Colon (tissue), 2 donors: ENCODE measurements around the gene PSME3.
"Not testable (repeated sequence)": the region's sequence is repeated elsewhere in the genome, so short reads cannot be mapped to it uniquely, and the experiment has no call there.

Experiments
- FAIRE-seq: peaks from 2 replicates; lab custom pipeline; 2012; peaks lifted over from hg19 to GRCh38; lab: Jason Lieb, UNC
- donor health status: control.
- donor health status: control.

The PSME3 gene

DNA sequence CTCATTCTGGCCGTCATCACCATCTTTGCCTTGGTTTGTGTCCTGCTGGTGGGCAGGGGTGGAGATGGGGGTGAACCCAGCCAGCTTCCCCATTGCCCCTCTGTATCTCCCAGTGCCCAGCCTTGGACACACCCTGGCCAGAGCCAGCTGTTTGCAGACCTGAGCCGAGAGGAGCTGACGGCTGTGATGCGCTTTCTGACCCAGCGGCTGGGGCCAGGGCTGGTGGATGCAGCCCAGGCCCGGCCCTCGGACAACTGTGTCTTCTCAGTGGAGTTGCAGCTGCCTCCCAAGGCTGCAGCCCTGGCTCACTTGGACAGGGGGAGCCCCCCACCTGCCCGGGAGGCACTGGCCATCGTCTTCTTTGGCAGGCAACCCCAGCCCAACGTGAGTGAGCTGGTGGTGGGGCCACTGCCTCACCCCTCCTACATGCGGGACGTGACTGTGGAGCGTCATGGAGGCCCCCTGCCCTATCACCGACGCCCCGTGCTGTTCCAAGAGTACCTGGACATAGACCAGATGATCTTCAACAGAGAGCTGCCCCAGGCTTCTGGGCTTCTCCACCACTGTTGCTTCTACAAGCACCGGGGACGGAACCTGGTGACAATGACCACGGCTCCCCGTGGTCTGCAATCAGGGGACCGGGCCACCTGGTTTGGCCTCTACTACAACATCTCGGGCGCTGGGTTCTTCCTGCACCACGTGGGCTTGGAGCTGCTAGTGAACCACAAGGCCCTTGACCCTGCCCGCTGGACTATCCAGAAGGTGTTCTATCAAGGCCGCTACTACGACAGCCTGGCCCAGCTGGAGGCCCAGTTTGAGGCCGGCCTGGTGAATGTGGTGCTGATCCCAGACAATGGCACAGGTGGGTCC, 18.4 kb downstream of the PSME3 start:
- FAIRE-seq: not testable (repeated sequence)

DNA sequence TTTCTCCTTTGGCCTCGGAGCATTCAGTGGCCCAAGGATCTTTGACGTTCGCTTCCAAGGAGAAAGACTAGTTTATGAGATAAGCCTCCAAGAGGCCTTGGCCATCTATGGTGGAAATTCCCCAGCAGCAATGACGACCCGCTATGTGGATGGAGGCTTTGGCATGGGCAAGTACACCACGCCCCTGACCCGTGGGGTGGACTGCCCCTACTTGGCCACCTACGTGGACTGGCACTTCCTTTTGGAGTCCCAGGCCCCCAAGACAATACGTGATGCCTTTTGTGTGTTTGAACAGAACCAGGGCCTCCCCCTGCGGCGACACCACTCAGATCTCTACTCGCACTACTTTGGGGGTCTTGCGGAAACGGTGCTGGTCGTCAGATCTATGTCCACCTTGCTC, 19.2 kb downstream of the PSME3 start:
- FAIRE-seq: no peak

DNA sequence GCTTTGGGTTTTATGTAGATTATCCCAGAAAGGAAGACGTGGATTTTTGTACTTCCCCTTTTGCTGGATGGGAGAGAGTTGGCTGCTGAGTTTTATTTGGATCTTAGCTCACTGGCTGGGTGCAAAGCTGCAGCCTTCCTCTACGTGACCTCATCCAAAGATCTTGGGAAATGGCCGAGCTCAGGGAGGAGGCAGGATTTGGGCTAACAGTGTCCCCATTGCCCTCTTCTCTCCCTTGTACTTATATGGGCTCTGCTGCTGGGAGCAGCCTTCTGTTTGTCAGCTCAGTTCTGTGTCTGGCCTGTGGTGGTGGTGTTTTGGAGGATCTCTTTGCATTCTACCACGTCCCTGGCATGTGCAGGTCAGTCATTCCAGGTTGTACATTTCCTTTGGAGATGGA, 19.8 kb downstream of the PSME3 start:
- FAIRE-seq: no peak

DNA sequence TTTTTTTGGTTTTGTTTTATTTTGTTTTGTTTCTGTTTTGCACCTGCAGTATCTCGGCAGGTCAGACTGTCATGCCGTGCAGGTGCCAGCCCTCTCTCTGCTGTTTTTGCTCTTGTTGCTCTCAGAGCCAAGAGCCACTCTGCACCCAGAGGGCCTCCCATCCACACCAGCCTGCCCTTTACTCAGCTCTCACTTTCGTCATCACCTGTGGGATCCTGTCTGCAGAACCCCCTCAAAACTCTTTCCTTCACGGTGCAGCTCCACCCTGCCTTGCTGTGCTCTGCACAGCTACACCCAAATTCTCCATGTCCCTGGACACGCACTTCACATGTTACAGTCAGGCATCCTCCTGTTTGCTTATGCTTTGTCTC, 20.4 kb downstream of the PSME3 start:
- FAIRE-seq: no peak

DNA sequence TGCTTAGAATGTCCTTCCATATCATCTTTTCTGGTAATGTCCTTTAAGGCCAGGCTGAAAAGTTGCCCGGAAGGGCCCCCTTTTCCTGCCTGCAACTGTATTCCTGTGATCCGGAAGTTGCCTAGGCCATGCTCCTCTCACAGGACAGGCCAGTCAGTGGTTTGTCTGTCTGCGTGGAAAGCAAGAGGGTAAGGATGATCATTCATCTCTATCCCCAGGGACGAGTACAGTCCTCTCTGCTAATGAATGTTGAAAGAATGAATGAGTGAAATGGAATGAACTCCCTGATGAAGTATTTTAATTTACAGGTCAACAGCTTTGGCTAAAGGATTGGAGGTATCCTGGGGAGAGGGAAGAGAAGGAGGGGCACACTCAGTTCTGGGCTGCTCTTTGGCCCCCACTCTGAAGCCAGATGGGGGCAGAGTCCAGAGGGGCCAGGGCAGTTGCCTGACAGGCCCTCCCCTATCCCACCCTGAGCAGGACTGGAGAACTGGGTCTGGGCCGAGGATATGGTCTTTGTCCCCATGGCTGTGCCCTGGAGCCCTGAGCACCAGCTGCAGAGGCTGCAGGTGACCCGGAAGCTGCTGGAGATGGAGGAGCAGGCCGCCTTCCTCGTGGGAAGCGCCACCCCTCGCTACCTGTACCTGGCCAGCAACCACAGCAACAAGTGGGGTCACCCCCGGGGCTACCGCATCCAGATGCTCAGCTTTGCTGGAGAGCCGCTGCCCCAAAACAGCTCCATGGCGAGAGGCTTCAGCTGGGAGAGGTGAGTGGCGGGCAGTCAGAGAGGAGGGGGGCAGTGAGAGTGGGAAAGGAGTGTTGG, 21.0 kb downstream of the PSME3 start:
- no peak for FAIRE-seq

DNA sequence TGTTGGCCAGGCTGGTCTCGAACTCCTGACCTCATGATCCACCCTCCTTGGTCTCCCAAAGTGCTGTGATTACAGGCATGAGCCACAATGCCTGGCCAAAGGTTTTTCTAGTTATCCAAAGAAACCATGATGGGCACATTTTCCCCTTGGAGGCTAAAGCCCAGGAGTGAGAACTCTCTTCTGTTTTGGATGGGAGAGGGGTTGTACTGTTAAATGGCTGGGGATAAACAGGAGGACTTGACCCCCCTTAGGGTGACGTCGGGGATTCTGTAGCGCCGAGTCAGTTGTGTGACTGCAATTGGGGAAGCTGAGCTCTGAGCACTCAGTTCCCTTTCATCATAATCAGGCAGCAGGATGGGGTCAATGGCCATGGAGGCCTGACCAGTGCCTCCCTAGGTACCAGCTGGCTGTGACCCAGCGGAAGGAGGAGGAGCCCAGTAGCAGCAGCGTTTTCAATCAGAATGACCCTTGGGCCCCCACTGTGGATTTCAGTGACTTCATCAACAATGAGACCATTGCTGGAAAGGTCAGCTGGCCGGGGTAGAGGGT, 21.9 kb downstream of the PSME3 start:
- no peak for FAIRE-seq

DNA sequence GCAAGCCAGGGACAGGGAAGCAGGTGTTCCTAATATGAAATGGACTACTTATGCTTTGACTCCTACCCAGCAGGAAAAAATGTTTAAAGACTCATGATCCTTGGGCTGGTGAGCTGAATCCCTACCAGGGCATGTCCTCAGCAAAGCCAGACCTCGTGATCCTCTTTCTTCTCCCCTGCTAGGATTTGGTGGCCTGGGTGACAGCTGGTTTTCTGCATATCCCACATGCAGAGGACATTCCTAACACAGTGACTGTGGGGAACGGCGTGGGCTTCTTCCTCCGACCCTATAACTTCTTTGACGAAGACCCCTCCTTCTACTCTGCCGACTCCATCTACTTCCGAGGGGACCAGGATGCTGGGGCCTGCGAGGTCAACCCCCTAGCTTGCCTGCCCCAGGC, 22.9 kb downstream of the PSME3 start:
- not testable (repeated sequence) for FAIRE-seq

DNA sequence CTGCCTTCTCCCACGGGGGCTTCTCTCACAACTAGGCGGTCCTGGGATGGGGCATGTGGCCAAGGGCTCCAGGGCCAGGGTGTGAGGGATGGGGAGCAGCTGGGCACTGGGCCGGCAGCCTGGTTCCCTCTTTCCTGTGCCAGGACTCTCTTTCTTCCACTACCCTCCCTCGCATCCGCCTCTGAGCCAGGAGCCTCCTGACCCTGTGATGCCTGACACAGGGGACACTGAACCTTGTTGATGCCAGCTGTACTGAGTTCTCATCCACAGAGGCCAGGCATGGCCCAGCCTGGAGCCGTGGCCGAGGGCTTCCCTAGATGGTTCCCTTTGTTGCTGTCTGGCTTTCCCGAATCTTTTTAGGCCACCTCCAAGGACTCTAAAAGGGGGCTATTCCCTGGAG, 23.3 kb downstream of the PSME3 start:
- not testable (repeated sequence) for FAIRE-seq

DNA sequence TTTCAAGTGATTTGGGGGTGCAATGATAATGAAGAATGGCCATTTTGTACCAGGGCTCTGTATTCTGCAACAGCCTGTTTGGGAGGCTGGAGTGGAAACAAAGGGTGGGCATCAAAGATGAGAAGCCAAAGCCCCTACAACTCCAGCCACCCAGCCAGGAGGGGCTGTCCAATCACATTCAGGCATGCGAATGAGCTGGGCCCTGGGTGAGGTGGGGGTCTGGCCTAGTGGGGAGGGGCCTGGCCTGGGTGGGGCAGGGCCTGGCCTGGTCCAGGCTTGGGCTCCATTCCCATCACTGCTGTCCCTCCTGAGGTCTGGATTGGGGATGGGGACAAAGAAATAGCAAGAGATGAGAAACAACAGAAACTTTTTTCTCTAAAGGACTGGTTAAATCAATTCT, 24.2 kb downstream of the PSME3 start:
- no peak for FAIRE-seq

DNA sequence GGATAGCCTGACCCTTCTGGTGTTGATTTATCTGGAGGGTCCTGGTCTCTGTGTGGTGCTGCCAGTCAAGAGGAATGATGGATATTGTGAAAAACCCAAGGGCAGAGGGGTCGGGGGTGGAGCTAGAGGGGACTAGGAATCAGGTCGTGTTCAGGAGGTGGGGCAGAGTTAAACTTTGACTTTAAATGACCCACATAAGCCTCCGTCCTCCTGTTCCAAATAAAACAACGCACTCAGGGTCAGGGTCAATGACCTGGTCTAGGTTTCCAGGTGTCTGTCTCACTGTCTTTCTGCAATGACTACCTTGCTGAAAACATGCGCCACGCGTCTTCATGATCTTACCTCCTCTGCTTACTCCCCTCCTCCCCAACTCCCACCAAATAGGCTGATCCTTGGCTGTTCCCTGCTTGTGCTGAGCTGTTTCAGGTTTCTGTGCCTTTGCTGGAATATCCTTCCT, 32.5 kb downstream of the PSME3 start:
- no peak for FAIRE-seq

DNA sequence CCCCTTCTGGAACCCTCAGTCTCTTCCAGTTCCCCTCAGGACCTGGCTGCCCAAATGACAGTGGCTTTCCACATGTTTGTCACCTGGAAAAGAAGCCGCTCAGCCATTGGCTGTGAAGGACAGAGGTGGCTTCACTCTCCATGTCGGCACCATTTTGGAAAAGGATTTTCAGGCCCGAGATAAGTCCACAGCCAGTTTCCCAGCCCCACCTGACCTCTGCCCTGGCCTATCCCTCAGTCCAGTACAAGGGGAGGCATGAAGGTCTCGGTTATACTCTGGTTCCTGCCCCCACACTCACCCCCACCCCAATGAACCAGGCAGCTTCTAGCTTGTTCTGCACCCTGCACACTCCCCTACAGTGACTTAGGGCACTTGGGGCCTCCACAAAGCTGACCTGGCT, 33.0 kb downstream of the PSME3 start:
- FAIRE-seq: no peak

DNA sequence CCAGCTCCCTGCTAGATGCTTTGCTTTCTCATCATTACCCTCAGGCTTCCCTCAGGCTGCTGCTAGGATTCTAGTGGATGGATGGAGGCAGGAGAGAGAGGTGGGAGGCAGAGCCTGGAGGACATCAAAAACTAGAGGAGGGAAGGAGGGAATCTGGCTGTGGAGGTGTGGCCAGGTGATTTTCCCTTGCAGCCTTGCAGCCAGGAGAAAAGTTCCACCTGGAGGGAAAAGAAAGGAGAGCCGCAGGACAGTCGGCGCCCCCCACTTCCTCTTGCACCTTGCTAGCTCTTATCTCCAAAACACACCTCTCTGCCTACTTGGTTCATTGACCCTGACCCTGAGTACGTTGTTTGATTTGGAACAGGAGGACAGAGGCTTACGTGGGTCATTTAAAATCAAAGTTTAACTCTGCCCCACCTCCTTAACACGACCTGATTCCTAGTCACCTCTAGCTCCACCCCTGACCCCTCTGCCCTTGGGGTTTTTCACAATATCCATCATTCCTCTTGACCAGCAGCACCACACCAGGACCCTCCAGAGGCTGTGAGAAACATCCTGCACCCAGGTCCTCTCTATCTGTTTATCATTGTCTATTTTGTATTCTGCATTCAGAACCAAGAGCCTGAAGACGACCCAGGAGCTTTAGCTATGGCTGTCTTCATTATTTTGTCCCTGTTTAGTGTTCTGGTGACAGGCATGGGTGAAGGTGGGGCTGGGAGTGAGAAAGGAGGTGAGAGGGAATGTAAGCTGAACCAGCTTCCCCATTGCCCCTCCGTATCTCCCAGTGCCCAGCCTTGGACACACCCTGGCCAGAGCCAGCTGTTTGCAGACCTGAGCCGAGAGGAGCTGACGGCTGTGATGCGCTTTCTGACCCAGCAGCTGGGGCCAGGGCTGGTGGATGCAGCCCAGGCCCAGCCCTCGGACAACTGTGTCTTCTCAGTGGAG, 33.7 kb downstream of the PSME3 start:
- no peak for FAIRE-seq

DNA sequence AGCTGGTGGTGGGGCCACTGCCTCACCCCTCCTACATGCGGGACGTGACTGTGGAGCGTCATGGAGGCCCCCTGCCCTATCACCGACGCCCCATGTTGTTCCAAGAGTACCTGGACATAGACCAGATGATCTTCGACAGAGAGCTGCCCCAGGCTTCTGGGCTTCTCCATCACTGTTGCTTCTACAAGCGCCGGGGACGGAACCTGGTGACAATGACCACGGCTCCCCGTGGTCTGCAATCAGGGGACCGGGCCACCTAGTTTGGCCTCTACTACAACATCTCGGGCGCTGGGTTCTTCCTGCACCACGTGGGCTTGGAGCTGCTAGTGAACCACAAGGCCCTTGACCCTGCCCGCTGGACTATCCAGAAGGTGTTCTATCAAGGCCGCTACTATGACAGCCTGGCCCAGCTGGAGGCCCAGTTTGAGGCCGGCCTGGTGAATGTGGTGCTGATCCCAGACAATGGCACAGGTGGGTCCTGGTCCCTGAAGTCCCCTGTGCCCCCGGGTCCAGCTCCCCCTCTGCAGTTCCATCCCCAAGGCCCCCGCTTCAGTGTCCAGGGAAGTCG, 34.6 kb downstream of the PSME3 start:
- FAIRE-seq: not testable (repeated sequence)

DNA sequence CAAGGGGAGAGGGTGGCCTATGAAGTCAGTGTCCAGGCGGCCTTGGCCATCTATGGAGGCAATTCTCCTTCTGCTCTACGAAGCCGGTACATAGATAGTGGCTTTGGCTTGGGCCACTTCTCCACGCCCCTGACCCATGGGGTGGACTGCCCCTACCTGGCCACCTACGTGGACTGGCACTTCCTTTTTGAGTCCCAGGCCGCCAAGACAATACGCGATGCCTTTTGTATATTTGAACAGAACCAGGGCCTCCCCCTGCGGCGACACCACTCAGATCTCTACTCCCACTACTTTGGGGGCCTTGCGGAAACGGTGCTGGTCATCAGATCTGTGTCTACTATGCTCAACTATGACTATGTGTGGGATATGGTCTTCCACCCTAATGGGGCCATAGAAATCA, 35.1 kb downstream of the PSME3 start:
- FAIRE-seq: no peak

DNA sequence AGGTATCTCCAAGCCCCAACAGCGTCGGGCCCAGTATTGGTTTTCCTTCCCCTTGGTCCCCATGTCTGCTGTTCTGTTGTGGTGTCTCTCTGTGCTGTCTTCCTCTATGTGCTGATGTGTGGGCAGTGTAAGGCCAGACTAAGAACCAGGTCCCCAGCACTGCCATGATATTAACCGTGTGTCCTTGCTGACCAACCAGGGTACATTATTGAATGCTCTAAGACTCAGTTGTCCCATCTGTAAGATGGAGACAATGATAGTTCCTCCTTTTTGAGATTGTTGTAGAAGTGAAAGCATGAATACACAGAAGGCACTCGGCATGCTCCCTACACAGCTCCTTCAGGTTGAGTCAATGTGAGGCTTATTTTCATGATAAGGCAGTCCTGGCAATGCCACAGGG, 38.5 kb downstream of the PSME3 start:
- FAIRE-seq: no peak

DNA sequence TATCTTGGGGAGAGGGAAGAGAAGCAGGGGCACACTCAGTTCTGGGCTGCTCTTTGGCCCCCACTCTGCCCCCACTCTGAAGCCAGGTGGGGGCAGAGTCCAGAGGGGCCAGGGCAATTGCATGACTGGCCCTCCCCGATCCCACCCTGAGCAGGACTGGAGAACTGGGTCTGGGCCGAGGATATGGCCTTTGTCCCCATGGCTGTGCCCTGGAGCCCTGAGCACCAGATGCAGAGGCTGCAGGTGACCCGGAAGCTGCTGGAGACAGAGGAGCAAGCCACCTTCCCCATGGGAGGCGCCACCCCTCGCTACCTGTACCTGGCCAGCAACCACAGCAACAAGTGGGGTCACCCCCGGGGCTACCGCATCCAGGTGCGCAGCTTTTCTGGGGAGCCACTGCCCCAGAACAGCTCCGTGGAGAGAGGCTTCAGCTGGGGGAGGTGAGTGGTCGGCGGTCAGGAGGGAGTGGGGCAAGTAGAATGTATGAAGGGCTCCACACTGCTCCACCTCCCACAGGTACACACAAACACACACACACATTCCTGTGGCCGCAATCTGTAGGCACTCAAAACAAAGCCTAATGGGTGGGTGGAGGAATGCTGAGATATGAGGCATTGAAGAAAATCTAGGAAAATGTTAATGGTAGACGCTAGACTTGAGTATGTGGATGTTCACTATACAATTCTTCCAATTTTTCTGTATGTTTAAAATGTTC, 39.2 kb downstream of the PSME3 start:
- FAIRE-seq: no peak

DNA sequence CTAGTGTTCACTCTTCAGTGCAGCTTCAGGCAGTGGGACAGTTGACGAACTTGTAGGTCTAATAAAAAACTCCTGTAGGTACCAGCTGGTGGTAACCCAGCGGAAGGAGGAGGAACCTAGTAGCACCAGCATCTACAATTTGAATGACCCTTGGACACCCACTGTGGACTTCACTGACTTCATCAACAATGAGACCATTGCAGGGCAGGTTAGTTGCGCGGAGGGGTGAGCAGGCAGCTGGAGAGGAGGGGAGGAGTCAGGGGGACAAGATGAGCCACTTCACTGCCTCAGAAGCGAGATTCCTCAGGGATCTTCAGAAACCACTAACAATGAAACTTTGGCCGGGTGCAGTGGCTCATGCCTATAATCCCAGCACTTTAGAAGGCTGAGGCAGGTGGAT, 40.1 kb downstream of the PSME3 start:
- no peak for FAIRE-seq

DNA sequence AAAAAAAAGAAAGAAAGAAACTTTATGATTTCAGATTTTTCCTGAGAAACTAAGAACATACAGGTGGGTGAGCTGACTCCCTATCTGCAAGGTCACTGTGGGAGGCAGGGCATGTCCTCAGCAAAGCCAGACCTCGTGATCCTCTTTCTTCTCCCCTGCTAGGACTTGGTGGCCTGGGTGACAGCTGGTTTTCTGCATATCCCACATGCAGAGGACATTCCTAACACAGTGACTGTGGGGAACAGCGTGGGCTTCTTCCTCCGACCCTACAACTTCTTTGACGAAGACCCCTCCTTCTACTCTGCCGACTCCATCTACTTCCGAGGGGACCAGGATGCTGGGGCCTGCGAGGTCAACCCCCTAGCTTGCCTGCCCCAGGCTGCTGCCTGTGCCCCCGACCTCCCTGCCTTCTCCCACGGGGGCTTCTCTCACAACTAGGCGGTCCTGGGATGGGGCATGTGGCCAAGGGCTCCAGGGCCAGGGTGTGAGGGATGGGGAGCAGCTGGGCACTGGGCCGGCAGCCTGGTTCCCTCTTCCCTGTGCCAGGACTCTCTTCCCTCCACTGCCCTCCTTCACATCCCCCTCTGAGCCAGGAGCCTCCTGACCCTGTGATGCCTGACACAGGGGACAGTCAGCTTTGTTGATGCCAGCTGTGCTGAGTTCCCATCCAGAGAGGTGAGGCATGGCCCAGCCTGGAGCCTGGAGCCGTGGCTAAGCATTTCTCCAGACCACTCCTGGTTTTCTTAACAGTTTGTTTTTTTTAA, 40.9 kb downstream of the PSME3 start:
- FAIRE-seq: not testable (repeated sequence)

DNA sequence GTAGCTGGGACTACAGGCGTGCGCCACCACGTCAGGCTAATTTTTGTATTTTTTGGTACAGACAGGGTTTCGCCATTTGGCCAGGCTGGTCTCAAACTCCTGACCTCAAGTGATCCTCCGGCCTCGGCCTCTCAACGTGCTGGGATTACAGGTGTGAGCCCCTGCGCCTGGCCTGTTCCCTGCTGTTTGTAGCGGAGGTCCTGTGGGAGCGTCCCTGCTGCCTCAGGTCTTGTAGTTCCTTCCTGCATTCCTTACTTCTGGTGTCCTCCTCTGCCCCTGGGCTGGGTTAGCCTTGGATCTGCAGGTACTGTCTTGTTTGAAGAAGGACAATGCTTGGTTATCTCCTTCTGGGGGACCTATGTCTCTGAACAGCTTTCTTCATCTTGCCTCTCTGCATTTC, 43.8 kb downstream of the PSME3 start:
- no peak for FAIRE-seq
